Activated T-cell treated with anti-CD3 and anti-CD28 coated beads for 4 hours (primary cell): Measurements from ENCODE around the gene LRRC4C.

Source experiments
- DNase-seq: peaks from one replicate; pipeline ENCODE4 v3.0.0-alpha.2; 2020

The LRRC4C gene

DNA sequence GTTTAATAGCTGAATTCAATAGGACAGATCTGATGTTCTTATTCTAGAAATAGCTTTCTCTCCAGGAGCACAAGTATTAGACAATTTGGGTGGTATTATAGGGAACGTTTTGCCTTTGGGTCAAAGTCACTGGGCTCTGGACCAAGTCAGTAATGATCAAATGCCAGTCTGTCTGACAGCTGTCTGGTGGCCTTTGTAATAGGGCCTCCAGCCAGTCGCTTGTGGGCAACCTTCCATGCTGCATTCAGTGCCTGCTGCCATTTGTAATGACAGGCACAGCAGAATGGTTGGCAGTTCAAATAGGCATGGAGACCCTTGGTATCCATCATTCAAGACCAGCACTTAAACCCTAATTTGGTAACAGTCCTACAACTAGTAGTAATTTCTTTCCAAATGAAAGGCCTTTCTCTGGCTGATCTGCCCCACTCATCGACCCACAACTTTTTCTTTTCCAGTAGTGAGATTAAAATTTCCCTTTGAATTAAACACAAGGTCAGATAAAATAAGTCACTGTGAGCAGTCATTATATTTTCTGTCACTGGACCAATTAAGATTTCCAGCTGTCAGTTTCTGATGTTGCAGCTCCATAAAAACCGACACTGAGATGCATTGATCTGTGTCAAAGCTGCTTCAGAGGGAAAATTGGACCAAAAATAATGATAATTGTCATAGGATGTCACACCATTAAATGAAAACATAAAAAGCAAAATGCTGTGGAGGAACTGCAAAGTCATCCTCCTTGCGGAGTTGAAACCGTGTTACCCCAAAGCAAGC, 1038.1 kb downstream of the LRRC4C start:
- no peak for DNase-seq

DNA sequence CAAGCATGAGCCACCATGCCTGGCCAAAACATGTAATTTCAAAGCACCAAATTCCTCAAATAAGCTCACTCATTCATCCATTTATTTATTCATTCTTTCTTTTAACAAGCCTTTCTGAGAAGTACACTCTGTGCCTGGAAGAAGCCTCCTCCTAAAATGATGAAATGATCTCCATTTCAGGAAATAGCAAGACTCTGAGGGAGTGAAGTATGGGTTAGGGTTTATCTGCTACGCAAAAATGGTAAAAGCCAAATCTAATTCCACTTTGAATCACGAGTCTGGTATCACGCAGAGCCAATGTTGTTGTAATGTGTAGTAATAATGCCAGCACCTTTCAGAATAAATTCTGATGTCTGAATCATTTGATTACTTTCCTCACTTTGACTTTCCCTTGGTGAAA, 1041.8 kb downstream of the LRRC4C start:
- DNase-seq: no peak

DNA sequence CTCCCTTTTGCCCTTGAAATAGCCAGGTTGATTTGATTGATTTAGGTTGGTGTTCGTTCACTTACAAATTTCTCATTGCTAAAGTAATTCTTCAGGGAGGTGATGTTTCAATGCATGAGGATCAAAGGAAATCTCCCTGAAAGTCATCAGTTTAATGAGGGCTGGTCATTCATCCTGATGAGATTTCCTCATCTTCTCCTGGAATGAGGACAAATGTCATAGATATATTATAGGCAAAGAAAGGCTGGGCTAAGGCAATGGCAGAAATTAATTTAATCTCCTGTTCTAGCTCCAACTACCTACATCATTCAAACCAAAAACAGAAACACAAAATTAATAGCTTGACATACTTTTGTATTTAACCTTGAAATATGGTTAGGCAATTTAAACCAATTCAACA, 1052.1 kb downstream of the LRRC4C start:
- DNase-seq: no peak

DNA sequence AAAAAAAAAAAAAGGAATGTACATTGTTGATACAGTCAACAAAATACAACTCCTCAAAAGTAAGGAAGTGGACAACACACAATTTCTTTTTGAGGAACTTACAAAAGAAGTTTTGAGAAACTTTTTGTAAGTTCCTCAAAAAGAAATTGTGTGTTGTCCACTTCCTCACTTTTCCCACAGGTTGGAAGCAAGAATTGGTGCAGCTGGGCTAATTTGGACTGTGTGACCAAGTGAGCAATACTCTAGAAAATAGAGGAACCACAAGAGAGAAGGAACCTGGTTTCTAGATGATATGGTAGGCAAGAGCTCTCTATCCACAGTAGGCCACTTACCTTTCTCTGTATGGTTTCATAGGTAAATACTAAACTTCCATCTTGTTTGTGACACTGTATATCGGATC, 1053.8 kb downstream of the LRRC4C start:
- no peak for DNase-seq

DNA sequence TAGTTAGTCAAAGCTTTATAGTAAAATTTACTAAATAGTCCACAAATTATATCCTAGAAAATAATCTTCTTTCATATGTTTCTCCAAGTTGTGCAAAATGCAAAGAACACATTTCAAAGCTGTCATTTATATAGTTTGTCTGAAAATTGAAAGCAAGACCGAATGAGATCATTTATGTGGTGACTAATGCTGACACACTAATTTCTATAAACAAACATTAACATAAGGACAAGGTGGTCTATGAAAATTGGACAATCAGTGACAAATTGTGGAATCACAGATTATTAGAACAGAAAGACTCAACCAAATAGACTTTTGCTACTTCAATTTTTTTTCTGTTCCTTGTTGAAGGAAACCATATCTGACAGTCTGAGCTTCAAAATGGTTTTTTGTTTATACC, 1056.1 kb downstream of the LRRC4C start:
- DNase-seq: no peak

DNA sequence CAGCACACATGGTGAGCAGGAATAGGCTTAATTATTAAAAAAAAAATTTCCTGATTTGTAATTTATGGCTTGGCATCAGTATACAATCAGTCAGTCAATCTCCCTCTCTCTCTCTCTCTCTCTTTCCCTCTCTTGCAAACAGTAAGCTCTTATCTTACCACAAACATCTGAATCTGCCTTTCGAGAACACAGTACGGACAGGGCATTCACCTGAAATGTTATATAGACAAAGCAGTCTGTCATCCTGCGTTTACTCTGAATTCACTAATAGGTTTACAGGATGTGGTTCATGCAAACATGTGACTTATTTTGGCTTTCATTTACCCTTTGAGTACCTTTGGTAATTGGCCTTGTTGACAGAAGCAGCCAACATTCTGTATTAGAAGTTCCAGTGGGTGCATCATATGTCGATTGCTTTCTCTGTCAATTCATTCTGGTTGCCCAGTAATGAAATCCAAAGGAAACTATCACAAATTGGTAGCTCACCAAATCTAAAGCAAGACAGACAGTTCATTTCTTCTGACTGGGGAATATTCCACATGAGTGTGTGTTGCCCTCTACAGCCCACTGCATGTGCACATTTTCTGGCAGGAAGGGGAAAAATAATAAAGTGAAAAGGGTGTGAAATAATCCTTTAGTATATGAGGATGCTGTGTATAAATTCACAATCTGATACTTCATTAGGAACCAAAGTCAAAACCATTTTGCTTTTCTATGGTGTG, 1058.2 kb downstream of the LRRC4C start:
- DNase-seq: no peak

DNA sequence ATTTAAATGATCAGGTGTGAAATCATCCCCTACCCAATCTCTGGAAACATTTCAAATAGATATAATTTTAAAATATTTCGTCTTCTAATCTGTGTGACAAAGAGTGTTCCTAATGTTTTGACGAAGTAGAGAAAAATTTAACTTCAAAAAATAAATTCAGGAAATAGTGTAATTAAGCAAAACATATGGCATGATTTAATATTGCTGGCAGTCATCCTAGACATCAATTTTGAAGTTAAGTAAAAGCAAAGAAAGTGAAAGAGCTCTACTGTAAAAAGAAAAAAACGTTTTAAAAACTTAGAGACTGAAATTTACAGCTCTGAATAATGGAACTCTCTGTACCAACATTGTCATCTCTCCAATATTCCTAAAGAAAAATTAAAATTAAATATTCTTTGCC, 1062.3 kb downstream of the LRRC4C start:
- DNase-seq: no peak

DNA sequence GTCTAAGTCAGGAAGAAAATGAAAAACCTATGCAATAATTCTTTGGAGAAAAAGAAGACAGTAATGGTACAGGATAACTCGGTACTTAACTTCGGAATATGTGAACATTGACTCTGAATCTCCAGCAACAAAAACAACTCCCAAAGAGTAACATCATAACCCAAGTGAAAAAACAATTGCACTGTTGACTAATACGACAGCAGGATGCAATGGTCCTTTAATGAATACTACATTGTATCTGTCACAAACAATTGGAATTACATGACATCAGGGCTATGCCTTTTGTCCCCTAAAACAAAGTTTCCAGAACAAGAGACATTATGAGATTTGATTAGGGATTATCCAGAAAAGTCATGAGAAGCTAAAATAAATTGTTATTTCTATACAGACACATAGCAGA, 1065.9 kb downstream of the LRRC4C start:
- DNase-seq: no peak

DNA sequence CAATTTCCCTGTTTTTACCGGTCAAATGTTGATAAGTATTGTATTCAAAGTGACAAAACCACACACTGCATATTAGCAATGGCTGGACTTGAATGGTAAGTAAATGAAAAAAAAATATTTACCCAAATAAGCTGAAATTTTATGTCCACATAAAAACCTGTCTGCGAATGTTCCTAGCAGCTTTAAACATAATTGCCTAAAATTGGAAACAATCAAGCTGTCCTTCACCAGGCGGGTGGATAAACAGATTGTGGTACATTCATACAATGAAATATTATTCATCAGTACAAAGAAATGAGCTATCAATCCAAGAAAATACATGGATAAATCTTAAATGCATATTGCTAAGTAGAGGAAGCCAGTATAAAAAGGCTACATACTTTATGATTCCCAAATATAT, 1067.8 kb downstream of the LRRC4C start:
- no peak for DNase-seq

DNA sequence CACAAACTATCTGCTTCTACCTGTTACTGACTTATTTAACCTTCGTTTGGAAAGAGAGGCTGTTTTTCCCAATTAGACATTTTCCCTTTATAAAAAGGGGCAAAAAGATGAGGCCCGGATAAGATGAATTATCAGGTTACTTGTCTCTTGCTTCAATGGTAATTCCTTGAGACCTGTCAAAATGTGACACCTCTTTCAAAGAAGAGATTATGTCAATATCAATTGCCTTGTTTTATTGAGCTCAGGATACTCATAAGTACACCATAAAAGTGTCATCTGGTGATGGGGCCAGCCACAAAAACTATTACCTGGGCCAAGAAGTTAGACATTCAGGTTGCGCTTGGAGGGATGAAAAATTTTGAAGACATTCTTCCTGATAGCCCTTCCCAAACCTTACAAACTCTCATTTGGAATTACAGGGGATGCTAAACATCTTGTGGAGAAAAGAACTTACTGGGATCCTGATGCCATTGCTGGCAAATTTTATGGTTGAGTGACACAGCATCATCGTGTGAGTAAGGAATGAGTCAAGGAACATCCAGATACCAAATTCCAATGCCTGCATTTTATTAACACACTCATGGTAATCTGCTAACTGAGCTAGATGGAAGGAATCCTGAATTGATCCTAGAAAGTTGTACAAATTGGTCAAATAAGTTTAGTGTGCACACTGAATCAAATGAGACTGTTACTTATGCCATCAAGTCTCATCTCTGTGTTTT, 1071.2 kb downstream of the LRRC4C start:
- no peak for DNase-seq

DNA sequence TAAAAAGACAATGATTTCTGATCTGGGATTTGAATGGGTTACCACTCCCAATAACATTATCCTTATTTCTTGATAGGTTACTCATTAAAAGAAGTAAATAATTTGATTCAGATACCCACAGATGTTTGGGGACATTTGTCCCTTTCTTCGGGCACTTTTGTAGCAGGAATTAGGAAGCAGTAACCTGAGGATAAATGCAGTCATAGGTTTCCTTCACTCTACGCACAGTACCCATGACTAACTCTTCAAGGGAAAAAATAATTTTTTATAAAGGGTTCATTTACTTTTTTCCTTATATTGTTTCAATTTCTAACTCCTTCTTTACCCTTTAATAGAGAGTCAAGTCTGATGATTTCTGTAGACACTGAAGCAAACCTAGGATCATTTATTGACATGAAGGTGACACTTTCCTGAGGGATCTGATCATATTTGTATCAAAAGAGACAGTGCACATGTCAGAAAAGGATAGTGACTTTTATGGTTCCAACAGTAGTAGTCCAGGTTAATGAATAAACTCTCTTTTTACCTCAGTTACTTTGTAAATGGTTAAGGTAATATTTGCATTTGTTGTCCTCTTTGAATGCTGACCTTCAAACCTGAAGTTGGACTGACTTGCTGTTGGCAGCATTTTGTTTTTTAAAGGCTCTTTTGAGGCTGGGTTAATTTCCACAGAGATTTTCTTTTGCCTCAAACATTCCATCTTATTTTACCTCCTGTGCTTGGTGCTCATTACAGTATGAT, 1072.0 kb downstream of the LRRC4C start:
- DNase-seq: no peak

DNA sequence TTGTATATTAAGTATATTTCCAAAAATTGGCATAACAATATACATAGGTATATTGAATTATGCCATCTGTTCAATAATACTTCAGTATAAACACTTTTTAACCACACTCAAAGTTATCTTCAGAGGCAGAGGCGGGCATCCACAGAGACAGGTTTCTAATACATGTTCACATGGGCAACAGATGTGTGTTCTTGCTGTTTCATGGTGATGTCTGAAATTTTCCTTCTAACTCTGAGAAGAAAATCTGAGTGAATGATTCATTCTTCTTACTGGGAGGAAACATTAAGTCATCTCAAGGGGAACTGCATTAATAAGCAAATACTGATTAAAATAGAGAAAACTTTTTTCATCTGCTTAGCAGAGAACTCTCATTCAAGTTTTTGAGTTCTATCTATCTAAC, 1074.5 kb downstream of the LRRC4C start:
- DNase-seq: no peak

DNA sequence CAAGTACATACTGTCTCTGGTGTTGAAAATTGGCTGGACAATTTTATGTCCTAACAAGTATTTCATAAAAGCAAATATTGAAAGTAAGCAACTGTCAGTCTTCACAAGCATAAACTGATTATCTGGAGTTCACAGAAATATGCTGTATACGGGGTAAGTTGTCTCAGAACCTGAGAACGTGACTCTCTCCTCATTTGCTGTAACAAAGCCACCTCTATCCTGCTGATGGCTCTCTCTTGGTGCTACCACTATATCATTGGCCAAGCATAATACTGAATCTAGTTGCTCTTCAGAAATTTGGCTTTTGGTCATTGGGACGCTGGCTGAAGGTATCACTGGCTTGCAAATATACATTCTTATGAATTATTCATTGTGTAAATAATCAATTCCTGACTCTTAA, 1078.0 kb downstream of the LRRC4C start:
- DNase-seq: no peak

DNA sequence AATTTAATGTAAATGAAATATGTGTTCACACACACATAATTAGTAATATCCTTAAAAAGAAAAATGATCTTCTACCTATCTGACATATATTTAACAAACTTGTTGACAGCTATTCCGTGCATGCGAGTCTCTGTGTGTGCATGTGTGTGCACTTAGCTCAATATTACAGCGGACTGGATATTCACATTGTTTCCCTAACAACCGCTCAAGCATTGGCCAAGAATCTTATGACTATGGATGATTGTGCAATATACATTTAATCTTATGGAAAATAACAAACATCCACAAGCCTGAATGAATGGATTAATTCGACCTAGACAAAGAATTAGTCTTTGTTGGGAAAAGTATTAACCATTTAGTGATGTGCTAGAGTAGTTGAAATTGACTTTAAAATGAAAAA, 1078.6 kb downstream of the LRRC4C start:
- no peak for DNase-seq

DNA sequence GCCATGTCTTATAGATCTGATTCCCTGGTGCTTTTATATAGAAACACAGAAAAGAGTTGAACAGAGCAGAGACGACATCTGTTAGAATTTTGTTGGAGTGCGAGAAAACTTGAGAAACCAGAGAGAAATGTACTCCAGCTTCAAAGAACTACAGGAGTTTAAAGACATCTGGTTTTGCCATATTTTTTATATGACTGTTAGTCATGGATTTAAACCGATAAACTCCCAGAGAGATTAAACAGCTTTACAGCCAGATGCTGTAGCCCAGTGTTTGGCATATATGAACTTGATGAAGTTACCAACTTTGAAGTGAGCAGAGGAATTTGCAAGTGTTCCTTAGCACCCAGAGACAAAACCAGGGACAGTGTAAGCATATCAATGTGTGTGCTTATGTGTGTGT, 1083.1 kb downstream of the LRRC4C start:
- DNase-seq: no peak

DNA sequence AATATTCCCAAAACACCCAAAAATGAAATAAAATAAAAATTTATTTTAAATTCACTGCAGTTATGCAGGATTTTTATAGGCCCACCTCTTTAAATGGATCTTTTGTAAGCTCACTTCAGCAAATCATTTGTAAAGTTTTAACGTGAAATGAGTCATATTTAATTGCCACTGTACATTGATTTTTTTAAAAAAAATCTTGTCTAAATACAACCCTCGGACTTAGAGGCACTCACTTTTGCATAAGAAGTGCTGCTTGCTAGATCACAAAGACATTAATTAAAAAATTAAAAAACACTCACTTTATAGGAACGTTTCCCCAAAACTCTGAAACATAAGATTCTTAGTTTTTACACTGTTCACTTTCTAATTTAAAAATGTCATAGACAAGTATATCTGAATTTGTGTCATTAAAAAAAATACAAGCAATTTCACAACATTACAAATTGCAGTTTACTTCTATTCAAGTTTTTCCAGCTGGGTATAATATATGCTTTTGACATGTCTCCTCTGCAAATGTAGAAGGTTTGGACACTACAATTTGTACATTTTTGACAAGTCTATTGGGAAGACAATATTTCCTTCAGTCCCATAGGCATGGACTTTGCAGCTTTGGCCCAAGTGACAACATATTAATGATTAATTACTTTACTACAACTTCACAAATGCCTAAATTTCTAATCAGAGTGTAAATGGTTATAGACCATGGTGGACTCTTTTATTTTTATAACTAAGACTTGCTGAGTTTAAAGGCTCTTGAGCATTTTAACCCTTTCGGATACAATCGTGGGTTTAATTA, 1088.4 kb downstream of the LRRC4C start:
- DNase-seq: no peak

DNA sequence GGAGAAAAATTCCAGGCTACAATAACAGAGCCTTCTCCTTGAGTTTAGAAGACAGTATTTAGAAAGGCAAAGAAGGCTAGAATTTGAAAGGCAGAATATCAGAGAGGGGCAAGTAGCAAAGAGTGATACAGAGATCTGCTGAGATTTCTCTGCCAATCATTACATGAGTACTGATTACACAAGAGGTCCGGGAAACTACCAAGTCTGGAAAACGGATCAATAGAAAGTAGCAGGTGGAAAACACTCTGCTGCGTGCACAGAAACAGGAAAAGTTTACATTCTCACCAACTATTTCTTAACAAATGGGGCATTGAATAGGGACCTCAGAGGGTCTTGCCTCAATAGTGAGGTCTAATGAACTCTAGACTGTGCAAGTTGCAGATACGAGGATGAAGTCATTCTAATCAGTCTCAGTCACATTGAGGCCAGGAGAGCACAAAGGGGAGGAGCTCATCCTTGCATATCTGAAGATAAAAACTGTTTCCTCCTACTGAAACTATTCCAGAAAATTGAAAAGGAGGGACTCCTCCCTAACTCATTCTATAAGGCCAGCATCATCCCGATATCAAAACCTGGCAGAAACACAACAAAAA, 1099.2 kb downstream of the LRRC4C start:
- DNase-seq: no peak

DNA sequence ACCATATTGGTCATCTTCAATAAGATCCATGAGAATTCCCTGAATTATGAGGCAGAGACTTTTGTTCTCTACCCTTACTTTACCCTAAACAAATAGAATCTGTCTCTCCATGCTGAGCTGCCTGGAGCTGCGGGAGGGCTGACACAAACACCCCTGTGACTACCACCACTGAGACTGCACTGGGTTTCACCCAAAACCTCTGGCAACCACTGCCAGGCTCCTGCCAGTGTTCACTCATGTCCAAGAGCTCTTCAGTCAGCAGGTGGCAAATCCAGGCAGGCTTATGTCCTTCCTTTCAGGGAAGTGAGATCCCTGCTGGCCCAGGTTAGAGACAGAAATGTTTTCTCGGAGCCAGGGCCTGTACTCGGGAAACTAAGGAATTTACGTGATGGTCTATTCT, 1105.3 kb downstream of the LRRC4C start:
- DNase-seq: no peak

DNA sequence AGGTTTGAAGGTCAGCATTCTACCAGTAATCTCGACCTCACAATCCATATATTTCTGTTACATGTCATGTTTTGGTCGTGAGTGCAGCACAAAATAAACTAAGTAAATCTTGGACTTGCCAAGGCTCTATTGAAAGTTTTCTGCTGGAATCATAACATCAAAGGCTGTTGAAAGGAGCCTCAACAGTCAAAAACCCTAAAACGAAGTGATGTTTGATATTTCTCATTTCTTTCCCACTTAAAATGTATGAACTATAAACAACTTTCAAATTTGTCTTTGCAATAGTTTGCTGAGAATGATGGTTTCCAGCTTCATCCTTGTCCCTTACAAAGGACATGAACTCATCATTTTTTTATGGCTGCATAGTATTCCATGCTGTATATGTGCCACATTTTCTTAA, 1118.5 kb downstream of the LRRC4C start:
- DNase-seq: no peak

DNA sequence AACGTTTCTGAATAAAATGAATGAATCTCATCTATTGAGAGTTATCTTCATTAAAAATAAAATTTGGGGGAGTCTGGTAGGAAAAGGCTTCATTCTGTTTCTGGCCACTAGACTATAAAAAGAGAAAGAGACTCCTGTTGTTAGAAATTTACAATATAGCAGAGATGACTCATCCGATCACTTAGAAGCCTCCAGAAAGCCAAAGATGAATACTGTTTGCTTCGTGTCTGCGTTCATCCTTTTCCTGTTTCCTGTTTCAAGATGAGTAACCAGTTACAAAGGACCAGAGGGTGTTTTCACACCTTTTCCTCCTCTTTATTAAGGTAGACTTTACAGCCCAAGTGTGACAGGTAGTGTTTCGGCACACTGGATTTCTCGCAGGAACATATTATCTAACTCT, 1120.7 kb downstream of the LRRC4C start:
- no peak for DNase-seq

DNA sequence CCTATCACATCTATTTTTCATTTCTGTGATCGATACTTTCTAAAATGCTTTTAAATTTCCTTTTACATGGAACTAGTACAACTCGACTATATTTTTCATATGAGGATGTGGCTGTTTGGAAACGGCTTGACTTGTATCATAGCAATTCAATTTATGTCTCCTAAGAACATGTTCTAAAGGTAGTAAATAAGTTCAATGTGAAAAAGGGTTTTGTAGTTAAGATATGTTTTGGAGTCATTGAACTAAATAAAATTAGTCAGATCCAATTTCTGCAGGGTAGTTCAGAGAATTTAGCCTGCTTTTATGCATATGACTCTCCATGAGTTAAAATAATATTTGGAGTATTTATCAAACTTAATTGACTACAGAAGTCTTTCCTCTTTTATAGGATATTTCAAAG, 1121.4 kb downstream of the LRRC4C start:
- DNase-seq: no peak

DNA sequence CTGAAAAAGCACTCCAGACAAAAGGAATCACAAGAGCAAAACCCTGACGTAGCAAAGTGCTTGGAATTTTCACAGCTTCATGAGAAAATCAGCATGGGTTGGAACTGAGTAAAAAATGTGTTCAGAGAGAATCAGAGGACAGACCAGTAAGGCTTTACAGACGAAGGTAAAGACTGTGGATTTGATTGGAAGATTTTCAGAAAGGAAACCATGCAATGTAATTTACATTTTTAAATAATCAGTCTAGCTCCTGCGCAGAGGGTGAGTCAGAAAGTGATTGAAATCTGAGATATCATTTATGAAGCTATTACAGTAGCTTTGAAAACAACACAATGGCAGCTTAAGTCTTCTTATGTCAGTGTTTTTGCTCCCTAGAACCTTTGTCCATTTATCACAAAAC, 1122.3 kb downstream of the LRRC4C start:
- no peak for DNase-seq
